ENCODE results near the gene DLGAP1. TPM values are rescaled to one million over a fixed set of nuclear protein-coding genes. Genes with fewer than 3 reads are reported as not detected.

DLGAP1 gene
- total RNA-seq, 2 experiments from 2014 or later: 0.31 to 0.36 TPM

- TF ChIP-seq, protein P1, sequence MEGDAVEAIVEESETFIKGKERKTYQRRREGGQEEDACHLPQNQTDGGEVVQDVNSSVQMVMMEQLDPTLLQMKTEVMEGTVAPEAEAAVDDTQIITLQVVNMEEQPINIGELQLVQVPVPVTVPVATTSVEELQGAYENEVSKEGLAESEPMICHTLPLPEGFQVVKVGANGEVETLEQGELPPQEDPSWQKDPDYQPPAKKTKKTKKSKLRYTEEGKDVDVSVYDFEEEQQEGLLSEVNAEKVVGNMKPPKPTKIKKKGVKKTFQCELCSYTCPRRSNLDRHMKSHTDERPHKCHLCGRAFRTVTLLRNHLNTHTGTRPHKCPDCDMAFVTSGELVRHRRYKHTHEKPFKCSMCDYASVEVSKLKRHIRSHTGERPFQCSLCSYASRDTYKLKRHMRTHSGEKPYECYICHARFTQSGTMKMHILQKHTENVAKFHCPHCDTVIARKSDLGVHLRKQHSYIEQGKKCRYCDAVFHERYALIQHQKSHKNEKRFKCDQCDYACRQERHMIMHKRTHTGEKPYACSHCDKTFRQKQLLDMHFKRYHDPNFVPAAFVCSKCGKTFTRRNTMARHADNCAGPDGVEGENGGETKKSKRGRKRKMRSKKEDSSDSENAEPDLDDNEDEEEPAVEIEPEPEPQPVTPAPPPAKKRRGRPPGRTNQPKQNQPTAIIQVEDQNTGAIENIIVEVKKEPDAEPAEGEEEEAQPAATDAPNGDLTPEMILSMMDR (IDR thresholded peaks at IDR 0.05): no peak
- H3K36me3 ChIP-seq (ENCODE audit: insufficient read depth, low read length): no peaks in the 10 kb centered on the region
- no peaks in the 10 kb centered on the region for H3K27me3 ChIP-seq (ENCODE audit: control insufficient read depth in 1 of 2, insufficient read depth in 2 of 2, low read length in 2 of 2)
- H3K9me3 Mint-ChIP-seq: no peaks in the 10 kb centered on the region
- CTCF ChIA-PET: no interaction called here
- H3K27ac Mint-ChIP-seq: no peak overlapping the region
- H3K4me3 ChIP-seq (ENCODE audit: low read length): no peak overlapping the region
- H3K4me1 Mint-ChIP-seq (ENCODE audit: low read depth): no peaks in the 10 kb centered on the region
- POLR2A ChIA-PET: no interaction called here
- H3K27ac ChIP-seq (ENCODE audit: low read depth in 1 of 2, low read length in 2 of 2): no peak overlapping the region
- ATAC-seq (ENCODE audit: poor library complexity) (no peak), DNase-seq (no peak)
- H3K4me1 ChIP-seq (ENCODE audit: insufficient read depth, low read length): no peaks in the 10 kb centered on the region
- H3K4me3 Mint-ChIP-seq: no peak overlapping the region
- H3K36me3 Mint-ChIP-seq (ENCODE audit: low read depth): no peaks in the 10 kb centered on the region
- peaks cover 1% of the 10 kb centered on the region for H3K27me3 Mint-ChIP-seq
- no peaks in the 10 kb centered on the region for H3K9me3 ChIP-seq (ENCODE audit: control insufficient read depth in 1 of 2, insufficient read depth in 1 of 2, low read length in 2 of 2)
- intact Hi-C loops (cut with DNase I, micrococcal nuclease): no loop called here
Observed at GRCh38 chr18:3931013-3931315, 524.1 kb downstream of the DLGAP1 start.

DNA sequence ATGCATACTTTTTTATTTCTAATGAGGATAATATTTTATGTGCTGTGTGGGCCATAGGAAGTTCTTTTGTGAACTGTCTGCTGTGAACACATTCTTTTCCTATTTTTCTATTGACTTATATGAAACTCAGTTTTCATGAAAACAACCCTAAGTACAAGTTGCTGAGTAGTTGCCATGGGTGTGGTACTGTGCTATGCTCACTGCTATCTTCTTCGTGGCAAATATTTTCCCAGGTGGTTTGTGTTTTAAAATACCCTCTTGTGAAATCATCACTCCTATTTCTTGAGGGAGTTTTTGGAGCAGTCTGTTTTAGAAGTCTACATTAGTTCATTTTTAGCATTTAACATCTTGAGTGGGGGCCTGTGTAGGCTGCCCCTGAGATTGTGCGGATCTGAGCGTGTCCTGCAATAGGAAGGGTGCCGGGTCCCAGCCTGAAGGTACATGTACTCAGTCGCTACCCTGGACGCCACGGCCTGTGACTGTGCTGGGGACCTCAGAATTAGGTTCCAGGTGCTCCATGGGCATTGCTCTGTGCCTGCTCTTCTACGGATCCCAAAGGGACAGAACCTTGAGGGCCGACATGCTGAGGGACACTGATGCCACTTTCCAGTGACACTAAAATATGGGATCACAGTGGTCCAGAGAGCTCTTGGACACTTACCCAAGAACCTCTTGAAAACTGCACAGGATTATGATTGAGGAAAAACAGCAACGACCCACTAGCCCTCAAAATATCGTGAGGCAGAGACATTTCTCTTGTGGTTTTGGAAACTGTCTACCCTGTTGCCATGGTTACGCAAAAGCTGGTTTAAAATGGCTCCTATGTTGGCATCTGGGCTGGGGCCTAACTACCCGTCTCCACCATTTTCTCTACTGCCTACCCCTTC, 524.7 kb downstream of the DLGAP1 start:
- Mint-ChIP-seq H3K27me3 (peaks cover 7% of the 10 kb centered on the region), H3K36me3 (ENCODE audit: low read depth) (no peaks in the 10 kb centered on the region), H3K4me3 (no peak overlapping the region), H3K9me3 (no peaks in the 10 kb centered on the region), H3K4me1 (ENCODE audit: low read depth) (no peaks in the 10 kb centered on the region), H3K27ac (no peak overlapping the region)
- POLR2A ChIA-PET: no interaction called here
- no peak for DNase-seq
- Histone ChIP-seq H3K4me3 (ENCODE audit: low read length) (no peak overlapping the region), H3K36me3 (ENCODE audit: insufficient read depth, low read length) (no peaks in the 10 kb centered on the region), H3K9me3 (ENCODE audit: control insufficient read depth in 1 of 2, insufficient read depth in 1 of 2, low read length in 2 of 2) (no peaks in the 10 kb centered on the region), H3K27ac (ENCODE audit: low read depth in 1 of 2, low read length in 2 of 2) (no peak overlapping the region), H3K27me3 (ENCODE audit: control insufficient read depth in 1 of 2, insufficient read depth in 2 of 2, low read length in 2 of 2) (no peaks in the 10 kb centered on the region), H3K4me1 (ENCODE audit: insufficient read depth, low read length) (no peaks in the 10 kb centered on the region)
- no peak for ATAC-seq (ENCODE audit: poor library complexity)
- CTCF ChIA-PET: no interaction called here
- intact Hi-C loops (cut with DNase I, micrococcal nuclease): no loop called here
- TF ChIP-seq, protein P1 (IDR thresholded peaks at IDR 0.05): no peak

DNA sequence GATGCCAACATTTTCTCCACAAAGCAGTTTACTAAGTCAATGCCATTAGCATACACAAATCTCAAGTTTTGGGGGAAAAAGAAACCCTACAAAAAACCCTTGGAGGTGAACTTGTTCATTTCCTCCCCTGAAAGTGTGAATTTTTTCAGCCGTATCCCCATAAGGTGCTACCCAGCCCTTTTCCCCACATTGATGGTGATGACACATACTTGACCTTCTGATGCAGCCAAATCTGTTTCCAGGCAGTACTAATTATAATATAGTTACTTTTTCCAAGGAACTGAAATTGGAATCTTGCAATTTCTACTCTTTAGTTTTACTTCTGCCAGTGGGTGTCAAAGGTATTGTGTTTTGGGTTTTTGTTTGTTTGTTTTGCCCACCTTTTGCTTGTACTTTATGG, 530.7 kb downstream of the DLGAP1 start:
- POLR2A ChIA-PET: no interaction called here
- Histone ChIP-seq H3K4me1 (ENCODE audit: insufficient read depth, low read length) (no peaks in the 10 kb centered on the region), H3K9me3 (ENCODE audit: control insufficient read depth in 1 of 2, insufficient read depth in 1 of 2, low read length in 2 of 2) (no peaks in the 10 kb centered on the region), H3K27ac (ENCODE audit: low read depth in 1 of 2, low read length in 2 of 2) (no peak overlapping the region), H3K36me3 (ENCODE audit: insufficient read depth, low read length) (no peaks in the 10 kb centered on the region), H3K27me3 (ENCODE audit: control insufficient read depth in 1 of 2, insufficient read depth in 2 of 2, low read length in 2 of 2) (no peaks in the 10 kb centered on the region), H3K4me3 (ENCODE audit: low read length) (no peak overlapping the region)
- H3K27ac Mint-ChIP-seq: no peak overlapping the region
- ATAC-seq (ENCODE audit: poor library complexity) (no peak), DNase-seq (no peak)
- no peaks in the 10 kb centered on the region for H3K9me3 Mint-ChIP-seq
- no peak overlapping the region for H3K4me3 Mint-ChIP-seq
- peaks cover 22% of the 10 kb centered on the region for H3K27me3 Mint-ChIP-seq
- intact Hi-C loops (cut with DNase I, micrococcal nuclease): no loop called here
- TF ChIP-seq, protein P1 (IDR thresholded peaks at IDR 0.05): no peak
- no peaks in the 10 kb centered on the region for H3K36me3 Mint-ChIP-seq (ENCODE audit: low read depth)
- CTCF ChIA-PET: no interaction called here
- H3K4me1 Mint-ChIP-seq (ENCODE audit: low read depth): no peaks in the 10 kb centered on the region

Measured in CD4-positive, alpha-beta T cell (primary cell).